ENCODE data around the gene TSPAN17. TPM values are rescaled to one million over a fixed set of nuclear protein-coding genes. Genes with fewer than 3 reads are reported as not detected.

Gene TSPAN17
- total RNA-seq, 2 donors from 2014 or later: 15.0 to 20.4 TPM

GRCh38 chr5:176677209-176677939 lies 30.1 kb downstream of the TSPAN17 start:
- H3K4me1 ChIP-seq: peaks cover 0 to 49% of the 10 kb centered on the region in 2 donors
- TF ChIP-seq, protein P1, sequence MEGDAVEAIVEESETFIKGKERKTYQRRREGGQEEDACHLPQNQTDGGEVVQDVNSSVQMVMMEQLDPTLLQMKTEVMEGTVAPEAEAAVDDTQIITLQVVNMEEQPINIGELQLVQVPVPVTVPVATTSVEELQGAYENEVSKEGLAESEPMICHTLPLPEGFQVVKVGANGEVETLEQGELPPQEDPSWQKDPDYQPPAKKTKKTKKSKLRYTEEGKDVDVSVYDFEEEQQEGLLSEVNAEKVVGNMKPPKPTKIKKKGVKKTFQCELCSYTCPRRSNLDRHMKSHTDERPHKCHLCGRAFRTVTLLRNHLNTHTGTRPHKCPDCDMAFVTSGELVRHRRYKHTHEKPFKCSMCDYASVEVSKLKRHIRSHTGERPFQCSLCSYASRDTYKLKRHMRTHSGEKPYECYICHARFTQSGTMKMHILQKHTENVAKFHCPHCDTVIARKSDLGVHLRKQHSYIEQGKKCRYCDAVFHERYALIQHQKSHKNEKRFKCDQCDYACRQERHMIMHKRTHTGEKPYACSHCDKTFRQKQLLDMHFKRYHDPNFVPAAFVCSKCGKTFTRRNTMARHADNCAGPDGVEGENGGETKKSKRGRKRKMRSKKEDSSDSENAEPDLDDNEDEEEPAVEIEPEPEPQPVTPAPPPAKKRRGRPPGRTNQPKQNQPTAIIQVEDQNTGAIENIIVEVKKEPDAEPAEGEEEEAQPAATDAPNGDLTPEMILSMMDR (IDR thresholded peaks at IDR 0.05): no peak
- H3K27me3 ChIP-seq: peaks cover 0 to 10% of the 10 kb centered on the region in 2 donors
- no peaks in the 10 kb centered on the region for H3K36me3 ChIP-seq
- no peak overlapping the region for H3K4me3 ChIP-seq
- no peaks in the 10 kb centered on the region for H3K9me3 ChIP-seq
- DNase-seq (ENCODE audit: low spot score): no peak
- no peak overlapping the region for H3K27ac ChIP-seq

GRCh38 chr5:176678584-176678983 lies 31.3 kb downstream of the TSPAN17 start:
- H3K36me3 ChIP-seq: no peaks in the 10 kb centered on the region
- DNase-seq (ENCODE audit: low spot score): no peak
- H3K27me3 ChIP-seq: peaks cover 0 to 10% of the 10 kb centered on the region in 2 donors
- no peak overlapping the region for H3K4me3 ChIP-seq
- H3K4me1 ChIP-seq: peaks cover 0 to 49% of the 10 kb centered on the region in 2 donors
- H3K27ac ChIP-seq: no peak overlapping the region
- TF ChIP-seq, protein P1 (IDR thresholded peaks at IDR 0.05): no peak
- no peaks in the 10 kb centered on the region for H3K9me3 ChIP-seq

- H3K9me3 ChIP-seq: peaks cover 0 to 1% of the 10 kb centered on the region in 2 donors
- no peak overlapping the region for H3K27ac ChIP-seq
- no peak for DNase-seq (ENCODE audit: low spot score)
- H3K36me3 ChIP-seq: no peaks in the 10 kb centered on the region
- peaks cover 0 to 49% of the 10 kb centered on the region in 2 donors for H3K4me1 ChIP-seq
- TF ChIP-seq, protein P1 (IDR thresholded peaks at IDR 0.05): no peak
- H3K27me3 ChIP-seq: peaks cover 0 to 10% of the 10 kb centered on the region in 2 donors
- H3K4me3 ChIP-seq: peak overlapping the region in 1 of 2 donors; percentile 24
Observed at GRCh38 chr5:176679365-176680225, 32.3 kb downstream of the TSPAN17 start.

DNA sequence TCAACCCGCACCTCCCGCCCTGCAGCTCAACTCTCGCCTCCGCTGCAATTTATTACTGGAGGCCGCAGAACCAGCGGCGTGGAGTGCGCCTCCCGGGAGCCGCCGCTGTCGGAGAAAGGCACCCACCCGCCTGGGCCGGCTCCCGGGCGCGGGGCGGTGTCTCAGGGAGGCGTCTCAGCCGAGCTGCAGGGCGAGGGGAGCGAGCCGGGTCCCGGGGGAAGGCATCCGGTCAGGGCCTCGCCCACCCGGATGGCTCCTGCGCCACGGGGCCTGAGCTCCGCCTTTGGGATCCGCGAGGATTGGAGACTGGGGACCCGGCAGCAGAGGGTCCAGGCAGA lies 32.9 kb downstream of the TSPAN17 start:
- Histone ChIP-seq H3K27me3 (peaks cover 0 to 10% of the 10 kb centered on the region in 2 donors), H3K4me1 (peaks cover 0 to 49% of the 10 kb centered on the region in 2 donors), H3K27ac (no peak overlapping the region), H3K9me3 (peaks cover 0 to 7% of the 10 kb centered on the region in 2 donors), H3K36me3 (no peaks in the 10 kb centered on the region), H3K4me3 (peak overlapping the region in 1 of 2 donors; percentile 24)
- DNase-seq (ENCODE audit: low spot score): no peak
- TF ChIP-seq, protein P1 (IDR thresholded peaks at IDR 0.05): no peak

GRCh38 chr5:176682016-176682531 lies 34.8 kb downstream of the TSPAN17 start:
- H3K4me1 ChIP-seq: peaks cover 0 to 33% of the 10 kb centered on the region in 2 donors
- H3K27me3 ChIP-seq: peaks cover 0 to 10% of the 10 kb centered on the region in 2 donors
- no peak overlapping the region for H3K27ac ChIP-seq
- DNase-seq (ENCODE audit: low spot score): no peak
- H3K36me3 ChIP-seq: no peaks in the 10 kb centered on the region
- TF ChIP-seq, protein P1 (IDR thresholded peaks at IDR 0.05): no peak
- no peak overlapping the region for H3K4me3 ChIP-seq
- peaks cover 0 to 8% of the 10 kb centered on the region in 2 donors for H3K9me3 ChIP-seq

Measured in right atrium auricular region (tissue), 2 donors.